HPDE6-E6E7 (cell line): ENCODE measurements around the gene GAS6.
A peak's percentile ranks its signal among the peaks of the same experiment; 100 is the strongest.

Experiments used
- DNase-seq: peaks from one replicate; pipeline ENCODE4 v3.0.0; 2011; ENCODE audit warnings: missing footprints; ENCODE audit errors: extremely low spot score

GAS6 gene

DNA sequence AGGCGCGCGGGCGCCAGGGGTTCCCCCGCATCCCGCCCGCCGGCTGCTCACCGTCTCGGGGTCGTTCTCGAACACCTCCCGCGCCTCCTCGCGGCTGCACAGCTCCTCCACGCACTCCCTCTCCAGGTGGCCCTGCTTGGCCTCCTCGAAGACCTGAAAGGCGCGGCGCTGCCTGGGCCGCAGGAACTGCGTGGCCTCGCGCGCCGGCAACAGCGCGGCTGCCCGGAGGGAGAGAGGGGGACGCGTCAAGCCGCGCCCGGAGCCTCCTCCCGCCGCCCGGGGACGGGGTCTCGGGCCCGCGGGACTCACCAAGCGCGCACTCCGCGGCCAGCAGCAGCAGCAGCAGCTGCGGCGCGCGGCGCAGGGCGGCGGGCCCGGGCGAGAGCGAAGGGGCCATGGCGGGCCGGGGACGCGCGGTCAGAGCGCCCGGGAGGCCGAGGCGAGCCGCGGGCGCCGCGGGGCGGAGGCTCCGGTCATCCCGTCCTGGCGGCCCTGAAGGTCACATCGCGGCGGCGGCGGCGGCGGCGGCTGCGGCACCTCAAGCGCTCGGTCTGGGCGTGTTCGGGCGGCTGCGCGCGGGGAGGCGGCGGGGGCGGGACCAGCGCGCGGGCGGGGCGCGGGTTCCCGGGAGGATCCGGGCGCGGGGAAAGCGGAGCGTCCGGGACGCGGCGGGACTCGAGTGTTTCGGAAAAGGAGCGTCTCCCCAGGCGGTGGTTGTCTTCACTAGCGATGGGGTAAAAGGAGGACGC, at the start of gene GAS6:
Gene GAS6, minus strand, starts transcription at position 553 of the 749 bp plus-strand sequence. Its CDS starts 156 bp downstream, at position 397.
- DNase-seq: peak; percentile 57

DNA sequence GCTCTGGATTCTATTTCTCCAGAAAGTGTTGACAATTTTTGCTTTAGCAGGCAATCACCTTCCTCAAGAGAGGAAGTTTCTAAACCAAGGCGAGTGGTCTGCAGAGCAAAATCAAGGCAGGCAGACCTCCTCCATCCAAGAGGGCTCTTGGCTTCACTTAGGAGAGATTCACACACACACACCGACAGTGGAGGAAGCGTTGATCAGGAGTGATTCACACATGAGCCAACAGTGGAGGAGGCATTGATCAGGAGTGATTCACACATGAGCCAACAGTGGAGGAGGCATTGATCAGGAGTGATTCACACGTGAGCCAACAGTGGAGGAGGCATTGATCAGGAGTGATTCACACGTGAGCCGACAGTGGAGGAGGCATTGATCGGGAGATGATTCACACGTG, 49.5 kb upstream of the GAS6 start:
- peak; percentile 38 for DNase-seq

DNA sequence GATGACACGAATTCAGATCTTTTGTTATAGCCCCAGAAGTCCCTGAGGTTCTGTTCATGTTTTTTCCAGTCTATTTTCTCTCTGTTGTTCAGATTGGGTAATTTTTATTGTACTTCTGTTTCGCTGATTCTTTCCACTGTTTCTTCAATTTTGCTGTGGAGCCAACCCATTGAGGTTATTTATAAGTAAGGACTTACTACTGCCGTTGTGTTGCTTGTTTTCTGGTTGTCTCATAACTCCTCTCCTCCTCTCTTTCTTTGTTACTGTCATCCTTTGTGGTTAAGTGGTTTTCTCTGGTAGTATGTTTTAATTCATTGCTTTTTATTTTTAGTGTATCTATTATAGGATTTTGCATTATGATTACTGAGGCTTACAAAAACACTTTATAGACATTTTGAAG, 48.7 kb upstream of the GAS6 start:
- DNase-seq: no peak

DNA sequence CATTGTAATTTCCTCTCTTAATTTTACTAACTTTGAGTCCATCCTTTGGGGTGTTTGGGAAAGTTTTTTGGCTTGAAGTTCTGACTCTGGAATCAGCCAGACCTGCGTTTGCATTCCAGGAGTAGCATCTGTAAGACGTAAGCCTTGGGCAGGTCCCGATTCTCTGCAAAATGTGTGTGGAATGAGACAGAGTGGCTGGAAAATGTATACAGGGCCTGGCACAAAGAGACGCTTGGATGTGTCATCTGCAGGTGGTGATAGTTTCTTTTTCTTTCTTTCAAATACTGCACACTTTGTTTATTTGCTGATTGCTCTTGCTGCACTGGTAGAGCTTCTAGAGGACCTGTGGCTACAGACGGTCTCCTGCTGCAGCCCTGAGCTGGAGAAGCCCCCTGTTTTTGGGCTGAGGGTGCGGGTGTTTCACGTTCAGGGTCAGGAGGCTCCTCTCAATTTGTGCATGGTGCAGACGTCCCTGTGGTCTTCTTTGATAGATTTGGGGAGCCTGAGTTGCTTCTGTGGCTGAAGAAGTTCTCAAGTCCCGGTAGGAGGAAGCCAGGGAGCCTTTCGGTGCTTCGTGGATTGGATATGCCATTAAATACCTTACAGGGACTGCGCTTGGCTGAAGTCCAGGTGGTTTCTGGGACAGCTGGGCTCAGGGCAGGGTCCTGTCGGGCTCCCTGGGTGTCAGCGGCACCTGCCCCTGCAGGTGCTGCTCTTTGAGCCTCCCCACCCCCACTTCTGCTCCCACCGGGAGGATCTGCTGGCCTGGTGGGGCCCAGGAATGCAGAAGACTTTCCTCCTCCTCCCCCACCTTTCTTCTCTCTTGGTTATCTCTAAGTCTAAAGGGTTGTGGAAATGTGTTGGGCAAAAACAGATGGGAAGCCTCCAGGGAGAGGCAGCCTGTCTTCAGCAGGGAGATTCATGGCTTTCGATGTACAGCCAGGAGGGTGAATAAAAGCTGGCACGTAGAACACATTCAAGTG, 44.0 kb upstream of the GAS6 start:
- no peak for DNase-seq

DNA sequence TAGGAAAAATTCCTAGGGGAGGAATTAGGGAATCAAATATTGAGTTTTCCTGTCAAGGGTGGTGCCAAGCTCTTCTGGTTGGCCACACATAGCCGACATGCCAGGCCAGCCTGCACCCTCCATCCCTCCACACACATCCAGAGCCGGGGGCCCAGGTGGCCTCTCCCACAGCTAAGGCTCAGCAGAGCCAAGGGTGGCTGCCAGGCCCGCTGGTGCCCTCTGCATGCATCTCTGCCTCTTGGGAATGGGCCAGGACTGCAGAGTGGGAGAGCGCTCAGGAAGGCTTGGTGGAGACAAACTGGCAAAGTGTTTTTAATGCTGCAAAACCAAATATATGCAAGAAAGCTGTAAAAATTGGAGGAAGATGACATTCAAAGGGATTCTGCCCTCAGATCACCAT, 42.7 kb upstream of the GAS6 start:
- no peak for DNase-seq

DNA sequence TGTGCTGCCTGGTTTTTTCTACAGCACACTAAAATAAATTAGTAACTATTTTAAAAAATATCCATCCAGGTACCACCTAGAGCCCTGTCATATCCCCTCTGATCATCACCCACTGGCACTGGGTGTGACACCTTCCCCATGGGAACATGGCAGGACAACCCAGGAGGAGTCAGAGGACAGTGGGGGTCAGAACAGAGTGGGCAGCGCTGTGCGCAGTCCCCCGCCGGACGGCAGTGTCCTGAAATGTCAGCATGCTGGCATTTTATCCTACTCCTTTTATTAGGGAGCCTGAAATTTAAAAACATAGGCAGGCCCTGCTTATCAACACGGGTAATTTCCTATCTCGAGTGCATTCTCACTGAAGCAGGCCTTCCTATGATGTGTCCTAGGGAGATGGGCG, 42.1 kb upstream of the GAS6 start:
- no peak for DNase-seq

DNA sequence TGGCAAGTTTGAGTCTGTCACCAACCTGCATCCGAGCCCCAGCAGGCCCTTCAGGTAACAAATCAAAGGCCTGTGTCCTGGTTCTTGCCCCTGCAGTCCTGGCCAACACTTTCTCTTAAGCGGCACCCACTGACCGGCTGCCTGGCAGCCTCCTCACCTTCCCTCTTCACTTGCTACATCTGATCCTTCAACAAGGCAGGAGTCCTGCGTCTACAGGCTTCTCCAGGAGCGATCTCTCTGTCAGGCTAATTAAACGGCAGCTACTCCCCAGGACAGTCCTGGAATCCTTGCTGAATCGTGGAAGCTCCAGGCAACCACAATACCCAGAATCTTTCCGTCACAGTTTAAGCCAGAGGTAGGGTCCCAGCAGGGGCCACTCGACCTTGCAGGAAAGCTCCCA, 41.1 kb upstream of the GAS6 start:
- no peak for DNase-seq

DNA sequence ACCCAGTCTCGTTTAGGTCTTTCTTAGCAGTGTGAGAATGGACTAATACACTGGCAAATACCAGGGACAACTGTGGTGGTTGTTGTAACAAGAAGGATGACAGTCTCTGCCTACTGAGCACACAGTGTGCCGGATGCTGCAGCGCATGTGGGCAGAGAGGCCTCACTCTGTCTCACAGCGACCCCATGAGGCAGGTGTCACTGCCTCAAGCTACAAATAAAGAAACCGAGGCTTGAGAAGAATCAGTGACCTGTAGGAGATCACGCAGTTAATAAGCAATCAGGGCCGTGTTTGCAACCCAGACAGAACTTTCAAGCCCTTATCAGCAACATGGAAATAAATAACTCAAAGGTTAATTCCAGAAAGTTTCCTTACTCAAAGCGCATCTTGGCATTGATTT, 40.5 kb upstream of the GAS6 start:
- DNase-seq: no peak

DNA sequence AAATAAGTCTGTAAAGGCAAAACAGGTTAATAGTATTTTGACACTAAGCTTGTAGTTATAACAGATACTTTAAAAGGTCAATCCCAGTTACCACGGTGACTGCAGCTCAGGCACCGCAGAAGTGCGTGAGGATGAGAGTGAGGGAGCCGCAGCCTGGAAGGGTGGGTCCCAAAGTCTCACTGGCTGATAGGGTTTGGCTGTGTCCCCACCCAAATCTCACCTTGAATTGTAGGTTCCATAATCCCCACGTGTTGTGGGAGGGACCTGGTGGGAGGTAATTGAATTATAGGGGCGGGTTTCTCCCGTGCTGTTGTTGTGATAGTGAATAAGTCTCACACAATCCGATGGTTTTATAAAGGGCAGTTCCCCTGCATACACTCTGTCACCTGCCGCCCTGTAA, 40.0 kb upstream of the GAS6 start:
- DNase-seq: no peak

DNA sequence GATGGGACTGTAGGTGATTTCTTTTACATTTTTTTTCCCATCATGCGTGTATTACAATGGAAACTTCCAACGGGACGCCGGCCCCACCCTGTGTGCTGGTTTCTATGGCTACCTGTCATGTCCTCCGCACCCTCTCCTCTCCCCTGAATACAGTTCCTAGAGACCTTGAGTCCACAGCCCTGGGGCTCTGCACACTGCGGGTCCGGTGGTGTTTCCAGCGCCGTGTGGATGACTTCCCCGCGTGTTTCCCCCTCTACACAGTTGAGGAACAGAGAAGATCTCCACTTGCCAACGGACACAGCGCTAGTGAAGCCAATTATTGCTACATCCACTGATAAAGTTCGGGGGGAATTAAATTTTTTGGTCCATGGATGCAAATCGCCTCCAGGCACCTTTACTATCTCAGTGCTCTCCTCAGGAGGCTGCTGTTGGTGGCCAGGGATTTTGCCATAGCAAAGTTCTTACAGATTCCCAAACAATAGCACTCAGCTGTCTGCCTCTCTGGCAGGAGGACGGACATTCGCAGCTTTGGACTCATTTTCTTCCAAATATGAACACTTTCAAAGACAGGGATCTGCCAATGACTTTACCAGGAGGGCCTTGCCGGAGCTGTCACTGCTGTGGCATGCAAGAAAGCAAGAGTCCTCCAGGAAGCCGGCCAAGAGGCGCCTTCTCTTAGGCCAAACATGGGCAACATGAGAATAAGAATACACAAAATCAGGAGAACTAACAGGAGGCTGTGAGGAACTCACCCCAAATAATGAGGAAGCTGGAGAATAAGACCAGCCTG, 39.3 kb upstream of the GAS6 start:
- no peak for DNase-seq

DNA sequence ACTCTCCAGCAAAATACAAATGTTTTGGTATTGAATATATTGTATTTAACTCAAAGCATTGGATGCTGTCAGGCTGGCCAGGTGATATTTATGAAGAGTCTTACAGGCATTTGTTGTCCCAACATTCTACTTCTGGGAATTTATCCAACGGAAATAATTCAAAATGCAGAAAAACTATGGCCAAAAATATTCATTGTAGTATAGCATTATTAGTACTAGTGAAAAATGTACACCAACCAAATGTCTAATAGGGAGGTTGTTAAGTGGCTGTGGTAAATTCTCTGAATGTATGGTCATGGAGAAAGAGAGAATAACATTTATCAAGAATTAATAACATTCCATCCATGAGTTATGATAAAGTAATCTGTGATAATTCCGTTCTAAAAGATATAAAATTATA, 38.6 kb upstream of the GAS6 start:
- DNase-seq: no peak

DNA sequence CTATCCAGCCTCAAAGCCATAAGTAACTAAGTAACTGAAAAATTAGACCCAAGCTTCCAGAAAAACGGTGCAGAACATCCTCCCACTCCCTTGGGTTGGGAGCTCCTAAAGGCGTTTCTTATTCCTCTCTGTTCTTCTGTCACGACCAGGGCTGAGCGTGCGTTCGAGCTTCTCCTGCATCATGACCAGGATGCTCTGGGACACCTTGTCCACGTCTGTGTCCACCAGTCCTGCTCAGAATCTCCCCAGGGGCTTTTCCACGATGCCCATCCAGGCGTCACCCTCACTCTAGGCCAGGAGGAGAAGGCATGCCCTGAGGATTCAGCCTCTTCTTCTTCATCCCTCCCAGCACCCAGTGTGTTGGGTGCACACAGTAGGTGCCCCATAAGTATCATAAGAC, 37.8 kb upstream of the GAS6 start:
- no peak for DNase-seq

DNA sequence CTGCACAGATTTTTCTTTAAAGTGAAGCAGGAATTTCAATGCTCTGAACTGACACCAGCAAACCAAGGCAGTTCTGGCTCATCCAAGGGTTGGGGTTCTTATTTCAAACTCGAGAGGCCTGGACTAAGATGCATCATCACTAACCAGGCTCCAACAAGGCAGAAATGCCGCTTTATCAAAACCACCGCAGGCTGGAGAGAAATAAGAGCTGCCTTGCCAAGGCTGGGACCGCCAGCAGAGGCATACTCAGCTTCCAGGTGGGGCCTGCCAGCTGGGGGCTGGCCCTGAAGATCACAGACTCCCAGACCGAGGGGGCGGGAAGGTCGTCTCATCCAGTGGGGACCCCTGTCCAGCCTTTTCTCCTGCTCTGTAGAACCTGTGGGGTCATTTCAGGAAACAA, 37.4 kb upstream of the GAS6 start:
- DNase-seq: no peak

DNA sequence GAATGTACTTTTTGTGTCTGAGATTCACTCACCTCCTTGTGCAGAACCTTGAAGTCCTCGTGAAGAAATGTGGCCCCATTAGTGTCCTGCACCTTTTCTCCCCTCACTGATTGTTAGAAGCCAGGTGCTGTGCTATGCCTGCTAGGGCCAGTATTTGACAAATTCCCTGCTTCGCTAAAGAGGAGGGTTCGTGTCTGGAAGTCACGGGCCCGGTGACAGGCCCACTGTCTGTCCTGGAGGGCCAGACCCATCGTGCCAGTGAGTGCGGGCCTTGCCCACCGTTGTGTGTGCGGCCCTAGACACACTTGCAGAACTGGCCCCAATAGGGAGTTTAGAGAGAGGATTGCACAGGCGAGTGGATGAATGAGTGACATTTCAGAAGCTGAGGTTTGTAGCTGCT, 36.8 kb upstream of the GAS6 start:
- no peak for DNase-seq

DNA sequence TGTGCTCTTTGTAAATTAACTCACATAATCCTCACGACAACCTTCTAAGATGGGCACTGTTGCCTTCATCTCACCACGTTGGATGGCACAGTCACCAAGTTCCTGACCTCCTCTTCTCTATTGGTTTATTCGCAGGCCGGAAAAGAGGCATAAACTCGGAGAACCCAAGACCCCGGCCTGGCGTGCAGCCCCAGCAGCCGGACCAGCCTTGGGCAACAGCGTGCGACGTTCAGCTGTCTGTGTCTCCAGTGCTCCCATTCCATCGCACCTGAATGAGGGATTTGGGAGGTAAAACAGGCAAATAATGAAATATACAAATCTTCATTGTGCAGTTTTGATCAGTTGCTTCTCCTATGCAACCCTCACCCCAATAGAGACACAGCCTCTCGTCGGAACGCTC, 34.5 kb upstream of the GAS6 start:
- DNase-seq: no peak

DNA sequence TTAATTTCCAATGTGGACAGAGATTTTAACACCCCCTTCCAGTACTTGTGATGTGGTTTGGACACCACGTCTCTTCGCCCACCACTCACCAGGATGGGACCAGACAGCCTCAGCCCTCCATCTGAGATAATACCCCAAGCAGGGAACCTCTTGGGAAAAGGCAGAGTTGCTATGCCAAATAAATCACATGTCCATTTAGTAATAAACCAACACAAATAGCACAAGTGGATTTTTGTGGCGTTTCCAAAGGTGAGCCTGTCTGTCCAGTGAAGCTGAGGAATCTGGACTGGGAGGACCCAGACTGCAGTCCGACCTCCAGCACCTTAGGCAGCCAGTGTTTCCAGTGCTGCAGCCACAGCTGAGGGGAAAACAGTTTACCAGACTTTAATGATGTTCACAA, 34.1 kb upstream of the GAS6 start:
- DNase-seq: no peak

DNA sequence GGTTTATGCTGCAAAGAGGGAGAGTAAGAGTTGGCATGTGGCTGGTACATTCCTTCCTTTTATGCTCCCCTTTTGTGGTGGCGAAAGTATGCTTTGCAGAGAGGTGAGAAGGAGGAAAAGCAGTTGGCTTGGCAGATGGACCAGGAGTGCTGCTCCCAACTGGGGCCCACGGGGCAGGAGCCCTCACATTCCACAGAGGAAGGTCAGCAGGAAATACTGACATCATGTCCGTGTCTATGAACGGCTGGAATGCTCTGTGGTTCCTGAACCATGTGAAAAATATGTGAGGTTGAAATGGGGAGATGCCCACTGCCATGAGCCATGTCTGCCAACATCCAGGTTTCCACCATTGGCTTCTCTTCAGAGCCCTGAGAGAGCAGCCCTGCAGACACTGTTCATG, 33.3 kb upstream of the GAS6 start:
- DNase-seq: peak; percentile 63

DNA sequence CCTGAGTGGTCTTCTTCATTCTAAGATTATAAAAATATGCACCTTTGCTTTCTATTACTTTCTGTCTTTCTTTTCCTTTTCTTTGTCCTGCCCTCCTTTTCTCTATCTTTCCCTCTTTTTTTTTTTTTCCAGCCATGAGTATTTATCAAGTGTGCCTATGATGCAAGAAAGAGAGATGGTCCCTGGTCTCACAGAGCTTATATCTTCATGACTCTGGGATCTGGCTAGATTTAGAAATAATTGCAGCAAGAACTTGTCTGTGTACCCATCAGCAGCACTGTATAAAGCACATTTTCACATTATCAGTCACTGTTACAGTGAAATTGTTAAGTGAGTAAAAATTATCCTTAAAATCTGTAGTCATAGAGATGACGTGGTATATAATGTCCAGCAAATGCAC, 31.6 kb upstream of the GAS6 start:
- DNase-seq: no peak

DNA sequence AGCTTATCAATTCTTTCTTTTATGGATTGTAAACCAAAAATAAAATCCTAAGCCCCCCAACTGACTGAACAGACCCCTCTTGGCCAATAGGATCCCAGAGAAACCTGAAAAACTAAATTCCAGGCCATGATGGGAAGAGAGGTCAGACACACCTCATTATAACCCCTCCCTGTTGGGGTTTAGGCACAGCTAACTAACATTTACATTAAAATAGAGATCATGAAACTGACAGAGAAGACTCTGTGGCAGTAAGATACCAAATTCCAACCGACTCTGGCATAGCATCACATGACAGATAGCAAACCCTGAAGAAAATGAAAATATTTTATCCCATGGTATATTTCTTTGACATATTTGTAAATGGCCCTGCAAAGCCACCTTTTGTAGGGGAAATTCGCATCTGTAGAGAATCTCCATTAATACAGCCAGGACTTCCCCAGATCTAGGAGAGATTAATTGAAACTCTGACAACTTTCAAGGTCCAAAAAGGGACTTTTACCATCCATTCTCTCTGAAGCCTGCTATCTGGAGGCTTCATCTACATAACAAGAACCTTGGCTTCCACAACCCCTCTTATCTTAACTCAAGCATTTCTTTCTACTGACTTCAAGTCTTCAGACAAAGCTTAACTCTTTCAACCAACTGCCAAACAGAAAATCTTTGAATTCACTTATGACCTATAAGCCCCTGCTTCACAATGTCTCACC, 27.1 kb upstream of the GAS6 start:
- no peak for DNase-seq

DNA sequence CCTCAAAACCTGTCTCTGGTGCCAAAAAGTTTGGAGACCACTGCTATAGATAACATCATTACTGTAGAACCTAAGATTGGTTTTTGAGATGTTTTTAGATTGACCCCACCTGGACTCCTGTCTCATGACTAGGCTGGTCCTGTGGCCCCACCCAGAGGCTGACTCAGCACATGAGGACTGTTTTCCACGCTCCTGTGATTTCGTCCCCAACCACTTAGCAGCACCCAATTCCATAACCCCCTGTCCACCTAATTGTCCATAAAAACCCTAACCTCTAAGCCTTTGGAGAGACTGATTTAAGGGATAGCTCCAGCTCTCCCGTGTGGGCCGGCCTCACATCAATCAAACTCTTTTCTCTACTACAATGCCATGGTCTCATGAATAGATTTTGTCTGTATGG, 25.6 kb upstream of the GAS6 start:
- DNase-seq: no peak

DNA sequence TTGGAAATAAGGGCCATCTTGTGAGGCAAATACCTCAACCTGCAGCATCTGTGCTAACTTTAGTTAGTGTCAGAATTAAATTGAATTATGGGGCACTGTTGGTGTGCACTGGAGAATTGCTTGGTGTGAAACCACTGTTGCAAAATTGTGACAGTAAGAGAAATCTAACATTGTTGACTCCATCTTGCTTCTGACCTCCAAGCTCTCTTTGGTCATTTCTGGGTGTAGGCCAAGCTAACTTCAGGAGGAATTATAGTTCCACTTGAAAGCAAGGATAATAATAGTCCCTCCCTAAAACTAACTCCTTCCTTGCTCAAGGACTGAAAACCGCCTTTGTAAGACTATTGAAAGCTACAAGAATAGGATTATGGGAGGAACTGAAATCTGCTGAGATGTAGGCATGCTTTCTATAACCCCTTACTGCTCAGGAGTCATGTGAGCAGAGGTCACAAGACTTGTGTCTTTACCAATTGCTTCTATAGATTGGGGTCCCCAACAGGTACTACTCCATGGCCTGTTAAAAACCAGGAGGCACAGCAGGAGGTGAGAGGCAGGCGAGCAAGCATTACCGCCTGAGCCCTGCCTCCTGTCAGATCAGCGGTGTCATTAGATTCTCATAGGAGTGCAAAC, 24.9 kb upstream of the GAS6 start:
- no peak for DNase-seq
